ENCODE measurements around the gene CEP44.
"Not testable (repeated sequence)": the region's sequence is repeated elsewhere in the genome, so short reads cannot be mapped to it uniquely, and the experiment has no call there.

CEP44 gene

DNA sequence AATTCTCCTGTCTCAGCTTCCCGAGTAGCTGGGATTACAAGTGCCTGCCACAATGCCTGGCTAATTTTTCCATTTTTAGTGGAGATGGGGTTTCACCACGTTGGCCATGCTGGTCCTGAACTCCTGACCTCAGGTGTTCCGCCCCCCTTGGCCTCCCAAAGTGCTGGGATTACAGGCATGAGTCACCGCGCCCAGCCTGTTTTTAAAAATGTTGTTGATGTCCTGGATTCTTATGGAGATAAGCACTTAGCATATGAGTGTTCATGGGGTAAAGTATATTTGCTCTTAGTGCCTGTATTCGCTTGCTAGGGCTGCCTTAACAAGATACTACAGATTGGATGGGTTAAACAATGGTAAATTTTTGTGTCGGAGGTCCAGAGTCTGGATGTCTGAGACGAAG lies 91.7 kb downstream of the CEP44 start:
- Histone ChIP-seq H3K4me1 (ENCODE audit: control insufficient read depth in 5 of 5, insufficient read depth in 5 of 5, low read length in 5 of 5) (no peaks in the 10 kb centered on the region), H3K9ac (ENCODE audit: low read length in 5 of 5) (no peak overlapping the region), H3K9me3 (ENCODE audit: control insufficient read depth in 5 of 5, low read length in 5 of 5) (no peaks in the 10 kb centered on the region), H3K27me3 (ENCODE audit: control insufficient read depth in 5 of 5, insufficient read depth in 4 of 5, low read length in 5 of 5) (no peaks in the 10 kb centered on the region), H3K4me3 (ENCODE audit: low read depth in 1 of 5, low read length in 5 of 5) (no peak overlapping the region), H3K36me3 (ENCODE audit: control insufficient read depth in 5 of 5, insufficient read depth in 5 of 5, low read length in 5 of 5) (no peaks in the 10 kb centered on the region), H3K27ac (ENCODE audit: low read depth, low read length) (no peak overlapping the region)

- Histone ChIP-seq H3K9me3 (ENCODE audit: control insufficient read depth in 5 of 5, low read length in 5 of 5) (no peaks in the 10 kb centered on the region), H3K27ac (ENCODE audit: low read depth, low read length) (no peak overlapping the region), H3K27me3 (ENCODE audit: control insufficient read depth in 5 of 5, insufficient read depth in 4 of 5, low read length in 5 of 5) (no peaks in the 10 kb centered on the region), H3K4me3 (ENCODE audit: low read depth in 1 of 5, low read length in 5 of 5) (no peak overlapping the region), H3K9ac (ENCODE audit: low read length in 5 of 5) (no peak overlapping the region), H3K36me3 (ENCODE audit: control insufficient read depth in 5 of 5, insufficient read depth in 5 of 5, low read length in 5 of 5) (no peaks in the 10 kb centered on the region), H3K4me1 (ENCODE audit: control insufficient read depth in 5 of 5, insufficient read depth in 5 of 5, low read length in 5 of 5) (no peaks in the 10 kb centered on the region)
Measured at GRCh38 chr4:174377613-174378012, 93.9 kb downstream of the CEP44 start.

DNA sequence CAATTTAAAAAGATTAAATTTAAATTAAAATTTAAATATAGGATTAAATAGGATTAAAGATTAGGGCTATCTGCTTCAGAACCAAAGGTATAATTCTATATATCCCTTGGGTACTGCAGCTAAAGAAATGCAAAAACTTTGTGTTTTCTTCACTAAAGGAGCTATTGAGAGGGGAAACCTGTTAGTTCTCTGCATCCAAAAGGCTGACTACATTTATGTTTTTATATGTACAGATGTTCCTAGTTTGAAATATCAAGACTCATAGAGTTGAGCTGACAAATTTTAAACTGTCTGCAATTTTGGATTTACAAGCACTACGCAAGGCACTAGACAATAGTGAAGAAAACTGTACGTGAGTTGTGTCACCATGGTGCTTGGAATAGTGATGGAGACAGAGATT lies 95.2 kb downstream of the CEP44 start:
- H3K9ac ChIP-seq (ENCODE audit: low read length in 5 of 5) = no peak overlapping the region
- no peaks in the 10 kb centered on the region for H3K9me3 ChIP-seq (ENCODE audit: control insufficient read depth in 5 of 5, low read length in 5 of 5)
- no peak overlapping the region for H3K27ac ChIP-seq (ENCODE audit: low read depth, low read length)
- no peaks in the 10 kb centered on the region for H3K4me1 ChIP-seq (ENCODE audit: control insufficient read depth in 5 of 5, insufficient read depth in 5 of 5, low read length in 5 of 5)
- H3K4me3 ChIP-seq (ENCODE audit: low read depth in 1 of 5, low read length in 5 of 5) = no peak overlapping the region
- H3K36me3 ChIP-seq (ENCODE audit: control insufficient read depth in 5 of 5, insufficient read depth in 5 of 5, low read length in 5 of 5) = no peaks in the 10 kb centered on the region
- H3K27me3 ChIP-seq (ENCODE audit: control insufficient read depth in 5 of 5, insufficient read depth in 4 of 5, low read length in 5 of 5) = no peaks in the 10 kb centered on the region

GRCh38 chr4:174380206-174380605 lies 96.5 kb downstream of the CEP44 start:
- not testable (repeated sequence) for H3K9me3 ChIP-seq (ENCODE audit: control insufficient read depth in 5 of 5, low read length in 5 of 5); H3K9ac ChIP-seq (ENCODE audit: low read length in 5 of 5); H3K36me3 ChIP-seq (ENCODE audit: control insufficient read depth in 5 of 5, insufficient read depth in 5 of 5, low read length in 5 of 5); H3K27ac ChIP-seq (ENCODE audit: low read depth, low read length); H3K27me3 ChIP-seq (ENCODE audit: control insufficient read depth in 5 of 5, insufficient read depth in 4 of 5, low read length in 5 of 5); H3K4me3 ChIP-seq (ENCODE audit: low read depth in 1 of 5, low read length in 5 of 5); H3K4me1 ChIP-seq (ENCODE audit: control insufficient read depth in 5 of 5, insufficient read depth in 5 of 5, low read length in 5 of 5)

DNA sequence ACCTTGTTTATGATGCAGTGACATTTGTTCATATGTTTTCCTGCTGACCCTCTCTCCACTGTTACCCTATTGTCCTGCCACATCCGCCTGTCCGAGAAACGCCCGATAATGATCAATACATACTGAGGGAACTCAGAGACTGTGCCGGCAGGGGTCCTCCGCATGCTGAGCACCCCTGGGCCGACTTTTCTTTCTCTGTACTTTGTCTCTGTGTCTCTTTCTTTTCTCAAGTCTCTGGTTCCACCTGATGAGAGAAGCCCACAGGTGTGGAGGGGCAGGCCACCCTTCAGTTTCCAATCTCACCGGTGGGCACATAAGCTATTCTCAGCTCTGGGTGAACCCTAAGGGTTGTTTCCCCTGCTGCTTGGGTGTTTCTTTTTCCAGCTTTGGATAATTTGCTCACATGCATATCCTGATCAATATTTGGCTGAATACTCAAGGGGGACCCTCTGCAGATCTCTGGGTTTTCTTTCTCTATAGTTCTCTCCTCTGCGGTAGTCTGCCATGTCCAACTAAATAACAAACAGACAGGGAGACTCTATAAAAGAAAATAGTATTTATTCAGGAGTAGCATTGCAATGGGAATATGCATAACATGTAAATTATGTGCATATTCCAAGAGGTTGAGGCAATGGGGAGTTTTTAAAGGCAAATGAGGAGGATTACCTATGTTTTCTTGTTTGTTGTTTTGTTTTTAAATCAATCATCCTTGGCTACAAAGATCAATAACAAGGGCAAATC lies 97.2 kb downstream of the CEP44 start:
- Histone ChIP-seq H3K27ac (ENCODE audit: low read depth, low read length) (no peak overlapping the region), H3K4me1 (ENCODE audit: control insufficient read depth in 5 of 5, insufficient read depth in 5 of 5, low read length in 5 of 5) (no peaks in the 10 kb centered on the region), H3K9ac (ENCODE audit: low read length in 5 of 5) (no peak overlapping the region), H3K27me3 (ENCODE audit: control insufficient read depth in 5 of 5, insufficient read depth in 4 of 5, low read length in 5 of 5) (no peaks in the 10 kb centered on the region), H3K9me3 (ENCODE audit: control insufficient read depth in 5 of 5, low read length in 5 of 5) (no peaks in the 10 kb centered on the region), H3K4me3 (ENCODE audit: low read depth in 1 of 5, low read length in 5 of 5) (no peak overlapping the region), H3K36me3 (ENCODE audit: control insufficient read depth in 5 of 5, insufficient read depth in 5 of 5, low read length in 5 of 5) (no peaks in the 10 kb centered on the region)

GRCh38 chr4:174381440-174381800 lies 97.7 kb downstream of the CEP44 start:
- Histone ChIP-seq H3K4me3 (ENCODE audit: low read depth in 1 of 5, low read length in 5 of 5) (no peak overlapping the region), H3K36me3 (ENCODE audit: control insufficient read depth in 5 of 5, insufficient read depth in 5 of 5, low read length in 5 of 5) (no peaks in the 10 kb centered on the region), H3K9me3 (ENCODE audit: control insufficient read depth in 5 of 5, low read length in 5 of 5) (no peaks in the 10 kb centered on the region), H3K9ac (ENCODE audit: low read length in 5 of 5) (no peak overlapping the region), H3K27me3 (ENCODE audit: control insufficient read depth in 5 of 5, insufficient read depth in 4 of 5, low read length in 5 of 5) (no peaks in the 10 kb centered on the region), H3K27ac (ENCODE audit: low read depth, low read length) (no peak overlapping the region), H3K4me1 (ENCODE audit: control insufficient read depth in 5 of 5, insufficient read depth in 5 of 5, low read length in 5 of 5) (no peaks in the 10 kb centered on the region)
